OCI-LY7 (cell line): ENCODE data around the gene NCKAP1. TPM values are rescaled to one million over a fixed set of nuclear protein-coding genes. Genes with fewer than 3 reads are reported as not detected.

Experiments
- BruUV-seq: library from RNA; stranded (reverse); fragments of 400-500 nt; replicated peaks from 2 replicates; lab custom pipeline; 2021; lab: Mats Ljungman, UMichigan
- CTCF ChIA-PET: fragments of 300-600 bp; sonication (Branson Sonifier 250); formaldehyde crosslinking; loops from one replicate; lab custom pipeline; 2022; ENCODE audit warnings: antibody characterized with exemption; ENCODE audit not compliant: unreplicated experiment; lab: Charles Lee
- POLR2A ChIA-PET: fragments of 300-600 bp; sonication (Branson Sonifier 250); formaldehyde crosslinking; loops from one replicate; lab custom pipeline; 2022; ENCODE audit warnings: antibody characterized with exemption; lab: Charles Lee
- DNase-seq: peaks from one replicate; pipeline ENCODE4 v3.0.0-alpha.2; 2015; ENCODE audit warnings: low spot score
- H2AFZ ChIP-seq: fragments of 200-600 bp; sonication (generic), shearing (Covaris generic); 2 replicates; pipeline ENCODE4 v1.6.1; 2014; ENCODE audit warnings: mild to moderate bottlenecking, antibody characterized with exemption, low read length, moderate library complexity
- H3K27ac ChIP-seq: fragments of 200-600 bp; sonication (generic); 2 replicates; pipeline ENCODE4 v1.5.1; 2014; ENCODE audit warnings: mixed run types, low read depth, mild to moderate bottlenecking, moderate library complexity, low read length, inconsistent platforms; ENCODE audit not compliant: poor library complexity, severe bottlenecking
- H3K36me3 ChIP-seq: fragments of 200-600 bp; sonication (generic); 2 replicates; pipeline ENCODE4 v1.6.1; 2014; ENCODE audit warnings: mild to moderate bottlenecking, antibody characterized with exemption, low read length, moderate library complexity, mixed read lengths; ENCODE audit not compliant: insufficient read depth
- H3K4me1 ChIP-seq: fragments of 200-600 bp; sonication (generic); 2 replicates; pipeline ENCODE4 v1.5.1; 2014; ENCODE audit warnings: mild to moderate bottlenecking, low read length; ENCODE audit not compliant: insufficient read depth, poor library complexity, severe bottlenecking
- H3K4me2 ChIP-seq: fragments of 200-600 bp; sonication (generic); 2 replicates; pipeline ENCODE4 v1.6.1; 2014; ENCODE audit warnings: mild to moderate bottlenecking, low read length
- H3K4me3 ChIP-seq: fragments of 200-600 bp; sonication (generic); 2 replicates; pipeline ENCODE4 v1.5.1; 2014; ENCODE audit warnings: mild to moderate bottlenecking, low read depth, low read length; ENCODE audit not compliant: poor library complexity, severe bottlenecking
- H3K79me2 ChIP-seq: fragments of 200-600 bp; sonication (generic); 2 replicates; pipeline ENCODE4 v1.6.1; 2016; ENCODE audit warnings: low read depth, mild to moderate bottlenecking, low read length, moderate library complexity, mixed read lengths; ENCODE audit not compliant: insufficient read depth
- H3K9me2 ChIP-seq: fragments of 200-600 bp; sonication (generic); 2 replicates; pipeline ENCODE4 v1.6.1; 2016; ENCODE audit warnings: mild to moderate bottlenecking, low read length, mixed read lengths; ENCODE audit not compliant: insufficient read depth
- H3K9me3 ChIP-seq: fragments of 200-600 bp; sonication (generic); 2 replicates; pipeline ENCODE4 v1.6.1; 2014; ENCODE audit warnings: mild to moderate bottlenecking, mixed run types, low read length, mixed read lengths
- H4K20me1 ChIP-seq: fragments of 200-600 bp; sonication (generic); 2 replicates; pipeline ENCODE4 v1.6.1; 2014; ENCODE audit warnings: mild to moderate bottlenecking, antibody characterized with exemption, low read length, moderate library complexity, mixed read lengths; ENCODE audit not compliant: insufficient read depth
- EZH2phosphoT487 ChIP-seq: fragments of 200-600 bp; sonication (generic); IDR thresholded peaks from 2 replicates; pipeline ENCODE4 v1.6.1; 2018; ENCODE audit warnings: low read depth, borderline replicate concordance, mild to moderate bottlenecking, mixed run types, antibody characterized with exemption, low read length, moderate library complexity, mixed read lengths
- intact Hi-C: fragments of 100-400 bp; cut with micrococcal nuclease; formaldehyde crosslinking; loops from one replicate; pipeline ENCODE4 v1.10.0; 2022; ENCODE audit not compliant: unreplicated experiment
- total RNA-seq, 2 experiments: library from RNA; depleted of rRNA in 1 of 2; stranded (reverse); fragments of >200 nt in 1 of 2; shearing (Covaris generic) in 1 of 2; gene quantifications; 2 replicates each; pipeline ENCODE4 v1.2.3, GENCODE V29; 2014 to 2022
- TF ChIP-seq, protein P1 (sequence below): fragments of 200-600 bp; sonication (generic); conservative IDR thresholded peaks from 2 replicates; pipeline ENCODE4 v1.5.1; 2014; ENCODE audit warnings: mild to moderate bottlenecking, antibody characterized with exemption, low read length, moderate library complexity, mixed read lengths

The NCKAP1 gene
- total RNA-seq, 2 experiments from 2014 or later, result 0.06 to 0.55 TPM

DNA sequence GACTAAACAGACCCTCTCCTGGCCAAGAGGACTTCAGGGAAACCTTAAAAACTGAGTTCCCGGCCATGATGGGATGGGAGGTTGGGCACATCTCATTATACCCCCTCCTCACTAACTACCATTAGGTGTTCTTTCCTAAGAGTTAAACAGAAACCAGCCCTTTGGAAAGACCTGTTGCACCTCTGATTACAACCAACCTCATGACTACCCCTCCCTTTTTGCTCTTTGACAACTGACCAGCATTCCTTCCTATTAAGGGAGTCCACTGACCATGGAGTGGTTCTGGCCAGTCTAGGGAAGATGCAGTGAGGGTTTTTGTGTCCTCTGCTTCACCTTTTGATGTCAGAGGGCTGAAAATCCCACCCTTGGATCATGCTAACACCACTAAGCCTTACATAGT lies 127.3 kb downstream of the NCKAP1 start:
- no peak overlapping the region for H2AFZ ChIP-seq
- H3K9me3 ChIP-seq, result no peaks in the 10 kb centered on the region
- DNase-seq, result no peak
- peaks cover 17% of the 10 kb centered on the region for H3K4me1 ChIP-seq
- no peaks in the 10 kb centered on the region for H3K79me2 ChIP-seq
- no peaks in the 10 kb centered on the region for H3K36me3 ChIP-seq
- no peak overlapping the region for H3K27ac ChIP-seq
- no peaks in the 10 kb centered on the region for H4K20me1 ChIP-seq
- H3K9me2 ChIP-seq, result no peaks in the 10 kb centered on the region
- no peak overlapping the region for H3K4me2 ChIP-seq
- H3K4me3 ChIP-seq, result no peak overlapping the region
- POLR2A ChIA-PET, result interaction anchor here (0.6 kb wide), 1 partner anchor 159 kb away, joined by 3 read pairs; no protein-coding TSS in a partner anchor
- intact Hi-C loops, result no loop called here
- no TSS peak for BruUV-seq
- TF ChIP-seq EZH2phosphoT487, result no peak
- TF ChIP-seq, protein P1, sequence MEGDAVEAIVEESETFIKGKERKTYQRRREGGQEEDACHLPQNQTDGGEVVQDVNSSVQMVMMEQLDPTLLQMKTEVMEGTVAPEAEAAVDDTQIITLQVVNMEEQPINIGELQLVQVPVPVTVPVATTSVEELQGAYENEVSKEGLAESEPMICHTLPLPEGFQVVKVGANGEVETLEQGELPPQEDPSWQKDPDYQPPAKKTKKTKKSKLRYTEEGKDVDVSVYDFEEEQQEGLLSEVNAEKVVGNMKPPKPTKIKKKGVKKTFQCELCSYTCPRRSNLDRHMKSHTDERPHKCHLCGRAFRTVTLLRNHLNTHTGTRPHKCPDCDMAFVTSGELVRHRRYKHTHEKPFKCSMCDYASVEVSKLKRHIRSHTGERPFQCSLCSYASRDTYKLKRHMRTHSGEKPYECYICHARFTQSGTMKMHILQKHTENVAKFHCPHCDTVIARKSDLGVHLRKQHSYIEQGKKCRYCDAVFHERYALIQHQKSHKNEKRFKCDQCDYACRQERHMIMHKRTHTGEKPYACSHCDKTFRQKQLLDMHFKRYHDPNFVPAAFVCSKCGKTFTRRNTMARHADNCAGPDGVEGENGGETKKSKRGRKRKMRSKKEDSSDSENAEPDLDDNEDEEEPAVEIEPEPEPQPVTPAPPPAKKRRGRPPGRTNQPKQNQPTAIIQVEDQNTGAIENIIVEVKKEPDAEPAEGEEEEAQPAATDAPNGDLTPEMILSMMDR, result no peak
- CTCF ChIA-PET, result no interaction called here

DNA sequence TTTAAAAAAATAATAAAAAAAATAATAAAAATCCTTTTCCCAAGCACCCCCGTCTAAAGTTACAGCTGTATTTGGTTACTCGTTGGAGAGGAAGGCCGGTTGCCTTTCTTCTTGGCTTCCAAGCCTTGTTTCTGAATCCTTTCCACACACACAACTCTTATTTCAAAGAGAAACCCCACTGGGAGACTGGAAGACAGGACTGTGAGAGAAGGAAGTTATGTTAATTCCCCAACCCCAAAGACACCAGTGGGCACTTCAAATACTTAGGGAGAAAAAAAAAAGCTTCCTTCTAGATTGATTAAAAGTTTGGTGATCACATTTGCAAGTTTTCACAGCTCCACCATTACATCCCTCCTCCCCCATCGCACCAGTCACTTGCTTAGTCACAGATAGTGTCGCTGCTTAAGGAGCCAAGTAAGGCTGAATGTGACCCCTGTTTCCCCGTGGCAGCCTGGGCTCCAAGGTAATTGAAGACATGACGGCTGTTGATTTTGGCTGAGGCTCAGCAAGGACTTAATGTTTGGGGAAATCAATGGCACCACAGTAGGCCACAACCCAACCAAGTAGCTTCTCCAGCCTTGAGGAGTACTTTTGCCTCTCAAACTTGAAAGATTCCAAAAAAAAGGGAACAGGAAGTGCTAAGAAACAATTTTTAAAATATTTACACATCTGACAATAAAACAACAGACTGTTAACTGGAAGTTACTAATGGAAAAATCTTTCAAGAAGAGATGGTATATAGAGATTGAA lies 131.0 kb downstream of the NCKAP1 start:
- no peaks in the 10 kb centered on the region for H3K36me3 ChIP-seq
- H3K4me1 ChIP-seq, result peaks cover 9% of the 10 kb centered on the region
- TF ChIP-seq, protein P1, result no peak
- no peak for TF ChIP-seq EZH2phosphoT487
- H2AFZ ChIP-seq, result 0 out of 2 replicates have a peak overlapping the region, but pooled peaks have one; percentile 28
- no peaks in the 10 kb centered on the region for H3K79me2 ChIP-seq
- intact Hi-C loops, result no loop called here
- no peaks in the 10 kb centered on the region for H3K9me3 ChIP-seq
- no peaks in the 10 kb centered on the region for H4K20me1 ChIP-seq
- no TSS peak for BruUV-seq
- no peaks in the 10 kb centered on the region for H3K9me2 ChIP-seq
- no peak overlapping the region for H3K4me2 ChIP-seq
- POLR2A ChIA-PET, result interaction anchor here (0.6 to 1.5 kb wide), 5 partner anchors 12 to 559 kb away, joined by 3 to 4 read pairs (median 3); no protein-coding TSS in a partner anchor
- no peak overlapping the region for H3K4me3 ChIP-seq
- H3K27ac ChIP-seq, result no peak overlapping the region
- CTCF ChIA-PET, result no interaction called here
- no peak for DNase-seq

DNA sequence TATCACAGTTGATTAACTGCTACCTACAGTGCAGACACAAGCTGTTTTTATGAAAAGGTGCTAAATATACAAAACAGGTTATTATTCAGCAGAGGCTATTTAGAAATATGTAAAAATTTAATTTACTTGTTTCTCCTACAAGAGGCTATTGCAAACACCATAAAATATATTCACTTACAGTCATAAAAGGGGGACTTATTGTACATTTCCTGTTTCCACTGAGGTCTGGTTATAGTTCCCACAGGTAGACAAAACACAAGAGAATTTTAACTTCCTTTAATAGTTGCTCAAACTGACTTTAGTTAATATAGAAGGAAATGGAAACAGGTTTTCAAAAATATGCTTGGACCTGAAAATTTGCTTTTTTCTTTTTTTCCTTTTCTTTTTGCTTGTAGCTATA lies 131.8 kb downstream of the NCKAP1 start:
- H3K4me2 ChIP-seq, result 0 out of 2 replicates have a peak overlapping the region, but pooled peaks have one; percentile 15
- H3K9me3 ChIP-seq, result no peaks in the 10 kb centered on the region
- intact Hi-C loops, result no loop called here
- DNase-seq, result peak; percentile 23
- H2AFZ ChIP-seq, result peak overlapping the region; percentile 71
- no peak overlapping the region for H3K4me3 ChIP-seq
- no peaks in the 10 kb centered on the region for H4K20me1 ChIP-seq
- no TSS peak for BruUV-seq
- TF ChIP-seq, protein P1, result no peak
- H3K36me3 ChIP-seq, result no peaks in the 10 kb centered on the region
- ChIA-PET POLR2A (interaction anchor here (0.7 to 1.5 kb wide), 8 partner anchors 9 to 805 kb away, joined by 3 to 4 read pairs (median 3); no protein-coding TSS in a partner anchor), CTCF (no interaction called here)
- no peak overlapping the region for H3K27ac ChIP-seq
- H3K4me1 ChIP-seq, result peaks cover 9% of the 10 kb centered on the region
- no peaks in the 10 kb centered on the region for H3K9me2 ChIP-seq
- no peaks in the 10 kb centered on the region for H3K79me2 ChIP-seq
